NCI-H128 (cell line): Measurements from ENCODE around the gene NTN4.
A peak's percentile ranks its signal among the peaks of the same experiment; 100 is the strongest.
"Not testable (repeated sequence)": the region's sequence is repeated elsewhere in the genome, so short reads cannot be mapped to it uniquely, and the experiment has no call there.

Experiments used
- DNase-seq: peaks from one replicate; lab custom pipeline; 2025; ENCODE audit not compliant: unreplicated experiment; lab: John Stamatoyannopoulos, UW

The NTN4 gene

DNA sequence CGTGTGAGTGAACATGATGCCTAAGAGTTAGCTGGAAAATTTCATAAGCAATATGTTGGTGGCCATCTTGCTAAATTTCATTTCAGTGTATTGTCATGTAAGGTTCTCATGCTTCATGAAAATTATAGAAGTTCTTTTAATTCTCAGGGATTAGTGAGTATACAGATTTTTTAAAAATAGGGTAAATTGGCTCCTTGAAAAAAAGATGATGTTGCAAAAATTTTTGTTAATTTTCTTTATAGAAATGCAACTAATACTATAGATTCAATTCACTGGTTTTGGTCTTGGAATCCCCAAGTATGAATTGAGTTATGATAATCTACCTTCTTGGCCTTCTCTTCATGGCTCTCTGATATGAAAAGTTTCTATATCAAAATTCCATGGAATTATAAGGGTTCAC is 75.4 kb downstream of the NTN4 start:
- no peak for DNase-seq

GRCh38 chr12:95712269-95712668 is 78.3 kb downstream of the NTN4 start:
- no peak for DNase-seq

- no peak for DNase-seq
Measured at GRCh38 chr12:95710386-95710785, 80.2 kb downstream of the NTN4 start.

DNA sequence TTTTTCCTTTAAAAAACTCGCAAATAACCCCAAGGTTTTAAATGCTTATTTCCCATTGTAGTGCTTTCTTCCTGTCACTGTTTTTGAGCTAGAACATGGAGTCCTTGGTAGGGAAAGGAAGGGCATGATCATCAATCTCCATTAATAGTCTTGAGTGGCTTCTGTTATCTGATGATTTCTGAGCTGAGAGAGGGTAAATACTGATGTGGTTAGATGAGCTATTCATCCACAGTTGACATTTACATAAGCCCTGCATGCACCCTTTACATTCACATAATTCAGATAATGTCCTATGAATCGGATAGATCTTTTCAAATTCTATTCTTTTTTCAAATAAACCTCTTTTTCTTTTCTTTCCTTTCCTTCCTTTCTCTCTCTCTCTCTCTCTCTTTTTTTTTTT is 81.4 kb downstream of the NTN4 start:
- no peak for DNase-seq

DNA sequence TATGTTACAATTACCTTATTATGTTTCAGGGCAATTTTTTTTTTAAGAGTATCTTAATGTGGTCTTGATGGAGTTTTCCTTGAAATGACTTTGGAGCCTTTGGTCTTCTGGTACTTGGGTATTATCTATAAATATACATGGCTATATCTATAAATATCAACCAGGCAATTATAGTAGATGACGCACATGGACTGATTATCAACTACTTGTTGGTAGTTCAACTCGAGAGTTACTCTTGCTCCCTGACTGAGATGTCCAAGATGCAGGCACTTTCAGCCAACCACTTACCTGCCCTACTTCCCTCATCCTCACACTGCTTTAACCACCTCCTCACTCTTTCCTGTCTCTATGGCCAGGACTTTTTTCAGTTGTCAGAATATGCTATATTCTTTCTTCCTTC is 85.4 kb downstream of the NTN4 start:
- DNase-seq, result no peak

GRCh38 chr12:95703986-95704385 is 86.6 kb downstream of the NTN4 start:
- DNase-seq, result no peak

DNA sequence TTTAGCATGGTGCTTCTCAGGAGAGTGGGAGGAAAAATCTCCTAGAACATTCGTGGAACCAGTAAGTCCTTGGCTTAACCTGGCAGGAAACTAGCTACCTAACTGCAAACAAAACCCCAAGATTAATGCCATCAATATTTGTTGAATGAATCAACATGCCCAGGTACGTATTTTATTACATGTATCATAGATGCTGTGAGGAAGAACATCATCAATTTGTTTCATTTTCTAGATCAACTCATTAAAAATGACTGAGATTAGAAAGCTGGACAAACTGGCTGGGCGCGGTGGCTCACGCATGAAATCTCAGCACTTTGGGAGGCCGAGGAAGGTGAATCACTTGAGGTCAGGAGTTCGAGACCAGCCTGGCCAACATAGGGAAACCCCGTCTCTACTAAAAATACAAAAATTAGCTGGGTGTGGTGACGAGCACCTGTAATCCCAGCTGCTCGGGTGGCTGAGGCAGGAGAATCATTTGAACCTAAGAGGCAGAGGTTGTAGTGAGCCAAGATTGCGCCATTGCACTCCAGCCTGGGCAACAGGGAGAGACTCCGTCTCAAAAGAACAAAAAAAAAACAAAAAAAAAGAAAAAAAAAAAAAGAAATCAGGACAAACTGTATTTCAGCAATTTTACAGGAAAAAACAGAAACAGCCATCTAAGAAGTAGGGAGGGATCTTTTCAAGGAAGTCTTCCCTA is 88.7 kb downstream of the NTN4 start:
- no peak for DNase-seq

DNA sequence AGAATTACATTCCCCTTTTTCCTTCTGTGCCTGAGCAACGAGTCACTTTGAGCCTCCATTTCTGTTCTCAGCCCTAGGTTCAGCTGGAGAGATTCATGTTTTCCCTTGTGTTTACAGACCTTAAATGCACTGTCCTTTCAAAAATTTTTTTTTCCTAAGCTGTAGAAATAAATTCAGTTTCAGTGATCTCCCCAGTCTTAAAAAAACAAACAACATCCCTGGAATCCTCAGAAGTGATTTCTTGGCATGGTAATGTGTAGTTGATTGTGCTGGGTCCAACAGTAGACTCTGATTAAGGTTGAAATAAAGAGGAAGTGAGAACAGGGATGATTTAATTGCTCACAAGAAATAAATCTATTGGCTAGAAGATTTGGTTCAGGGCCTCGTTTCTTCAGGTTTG is 89.3 kb downstream of the NTN4 start:
- DNase-seq, result no peak

DNA sequence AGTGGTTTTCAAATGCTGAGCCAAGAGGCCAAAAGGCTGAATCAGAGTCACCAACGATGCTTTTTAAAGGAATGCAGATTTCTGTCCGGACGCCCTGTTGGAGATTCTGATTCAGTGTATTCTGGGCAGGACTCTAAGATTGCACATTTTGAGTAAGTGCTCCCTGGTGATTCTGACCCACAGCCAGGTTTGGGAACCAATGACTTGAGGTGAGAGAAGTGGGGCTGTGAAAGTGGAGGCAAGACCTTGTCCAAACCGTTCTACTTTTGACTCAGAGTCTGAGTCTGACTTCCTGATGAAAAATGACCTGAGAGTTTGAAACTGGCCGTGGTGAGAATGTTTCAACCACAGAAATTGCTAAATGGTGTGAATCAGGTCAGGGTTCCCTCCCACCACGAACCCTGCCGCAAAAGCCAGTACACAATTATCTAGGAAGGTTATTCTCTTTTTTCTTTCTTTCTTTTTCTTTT is 90.2 kb downstream of the NTN4 start:
- DNase-seq, result no peak

GRCh38 chr12:95699579-95699978 is 91.0 kb downstream of the NTN4 start:
- DNase-seq, result no peak

GRCh38 chr12:95694136-95694535 is 96.4 kb downstream of the NTN4 start:
- no peak for DNase-seq

DNA sequence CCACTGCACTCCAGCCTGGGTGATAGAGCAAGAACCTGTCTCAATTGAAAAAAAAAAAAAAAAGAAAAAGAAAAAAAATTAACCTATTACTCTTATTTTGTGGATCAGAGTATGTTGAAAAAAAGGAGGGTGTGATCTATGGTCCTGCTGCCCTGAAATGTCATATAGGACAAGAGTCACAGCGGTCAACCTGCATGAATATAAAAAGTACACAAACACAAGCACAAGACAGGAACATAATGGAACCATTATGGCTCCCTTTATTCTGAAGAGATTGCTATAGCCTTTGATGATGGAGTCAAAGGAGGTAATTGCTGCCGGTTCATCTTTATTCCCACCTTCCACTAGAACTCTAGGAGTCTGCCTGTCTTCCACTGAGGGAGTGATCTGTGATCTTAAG is 96.9 kb downstream of the NTN4 start:
- no peak for DNase-seq

DNA sequence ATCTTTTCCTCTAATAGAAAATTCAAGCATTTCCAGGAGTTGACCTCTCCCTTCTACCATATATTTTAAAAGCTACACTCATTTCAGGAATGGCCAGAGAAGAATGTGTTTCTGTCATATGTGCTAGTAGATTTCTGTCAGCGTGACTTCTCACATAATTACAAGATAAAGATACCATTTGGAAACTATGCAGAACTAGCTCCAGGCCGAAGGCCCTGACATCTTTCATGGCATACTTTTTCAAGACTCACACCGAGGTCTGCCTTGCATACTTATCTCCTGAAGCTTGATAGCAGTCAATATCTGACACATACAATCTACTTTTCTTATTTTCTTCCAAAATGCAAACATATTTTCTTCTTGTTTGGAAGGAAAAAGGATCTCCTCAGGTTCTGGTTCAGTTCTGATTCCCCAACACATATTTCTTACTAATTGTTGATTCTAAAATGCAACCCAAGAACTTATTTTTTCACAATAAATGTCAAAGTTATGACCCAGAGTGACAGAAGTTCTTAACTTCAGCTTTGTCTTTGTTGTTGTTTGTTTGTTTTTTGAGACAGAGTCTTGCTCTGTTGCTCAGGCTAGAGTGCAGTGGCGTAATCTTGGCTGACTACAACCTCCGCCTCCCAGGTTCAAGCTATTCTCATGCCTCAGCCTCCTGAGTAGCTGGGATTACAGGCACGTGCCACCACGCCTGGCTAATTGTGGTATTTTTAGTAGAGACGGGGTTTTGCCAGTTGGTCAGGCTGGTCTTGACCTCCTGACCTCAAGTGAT is 99.5 kb downstream of the NTN4 start:
- no peak for DNase-seq

- DNase-seq, result no peak
Measured at GRCh38 chr12:95687937-95688336, 102.6 kb downstream of the NTN4 start.

DNA sequence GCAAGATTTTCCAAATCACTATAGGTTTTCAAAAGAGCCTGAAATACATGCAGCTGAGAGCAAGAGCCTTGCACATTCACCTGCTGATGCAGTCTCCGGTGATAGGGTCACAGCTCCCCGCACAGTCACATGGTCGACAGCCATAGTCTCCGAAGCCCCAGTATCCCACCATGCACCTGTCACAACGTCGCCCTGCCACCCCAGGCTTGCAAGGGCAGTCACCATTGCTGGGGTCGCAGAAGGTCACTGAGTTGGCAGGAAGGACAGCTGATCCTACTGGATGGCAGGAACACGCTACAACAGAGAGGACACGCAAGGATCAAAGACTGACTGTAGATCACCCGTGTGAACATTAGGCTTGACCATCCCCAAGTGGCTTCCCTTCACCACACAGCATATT is 107.1 kb downstream of the NTN4 start:
- no peak for DNase-seq

GRCh38 chr12:95681210-95681765 is 109.3 kb downstream of the NTN4 start:
- no peak for DNase-seq

GRCh38 chr12:95678684-95679083 is 111.9 kb downstream of the NTN4 start:
- DNase-seq, result no peak

GRCh38 chr12:95677782-95678181 is 112.8 kb downstream of the NTN4 start:
- not testable (repeated sequence) for DNase-seq

- peak; percentile 97 for DNase-seq
Measured at GRCh38 chr12:95674631-95675030, 115.9 kb downstream of the NTN4 start.

DNA sequence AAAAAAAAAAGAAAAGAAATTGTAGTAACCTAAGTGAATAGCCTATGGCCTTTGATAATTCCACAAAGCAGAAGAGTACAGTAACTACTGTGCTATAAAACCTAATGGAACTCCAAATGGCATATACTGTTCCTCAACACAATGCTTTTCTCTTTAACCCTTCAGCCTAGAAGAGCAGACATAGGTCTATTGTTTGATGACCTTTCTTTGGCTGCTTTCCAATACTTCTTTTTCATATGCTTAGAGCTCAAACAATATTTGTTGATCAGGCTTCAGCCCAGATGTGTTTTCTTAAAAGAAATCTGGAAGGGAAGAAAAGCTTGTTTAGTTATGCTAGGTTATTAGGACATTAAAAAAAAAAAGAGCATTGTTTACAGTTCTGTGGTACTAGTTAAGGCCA is 116.4 kb downstream of the NTN4 start:
- peak; percentile 62 for DNase-seq

DNA sequence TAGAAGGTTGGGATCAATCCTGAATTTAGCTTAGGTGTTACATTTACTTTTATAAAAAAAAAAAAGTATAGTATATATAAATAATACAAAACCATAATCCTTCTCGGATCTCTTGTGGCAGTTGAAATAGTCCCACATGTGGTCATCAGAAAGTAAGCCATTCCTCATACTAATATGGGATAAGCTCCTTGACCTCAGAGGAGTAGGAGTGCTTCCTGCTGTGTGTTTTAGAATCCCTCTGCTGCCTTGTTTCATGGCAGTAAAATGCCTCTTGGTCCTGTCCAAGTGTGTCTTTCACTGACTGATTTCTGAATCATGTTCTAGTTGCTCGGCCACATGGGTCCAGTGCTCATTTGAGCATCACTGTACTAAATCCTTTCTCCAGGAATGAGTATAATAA is 117.0 kb downstream of the NTN4 start:
- DNase-seq, result no peak

DNA sequence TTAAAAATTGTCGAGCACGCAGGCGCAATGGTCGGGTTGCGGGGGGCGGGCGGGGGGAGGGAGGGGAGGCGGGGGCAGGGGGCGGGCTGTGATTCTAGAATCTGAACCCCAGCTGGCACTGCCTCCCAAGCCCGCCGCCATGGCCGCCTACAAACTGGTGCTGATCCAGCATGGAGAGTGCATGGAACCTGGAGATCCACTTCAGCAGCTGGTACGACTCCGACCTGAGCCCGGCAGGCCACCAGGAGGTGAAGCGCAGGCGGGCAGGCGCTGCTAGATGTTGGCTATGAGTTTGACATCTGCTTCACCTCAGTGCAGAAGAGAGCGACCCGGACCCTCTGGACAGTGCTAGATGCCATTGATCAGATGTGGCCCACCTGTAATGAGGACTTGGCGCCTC is 118.4 kb downstream of the NTN4 start:
- DNase-seq, result no peak
